NCI-H2029 treated with DMSO at 0.1 percent for 48 hours (cell line): Measurements from ENCODE around the gene NRF1.
"Not testable (repeated sequence)": the region's sequence is repeated elsewhere in the genome, so short reads cannot be mapped to it uniquely, and the experiment has no call there.

ENCODE experiments used
- DNase-seq: peaks from one replicate; lab custom pipeline; 2025; lab: John Stamatoyannopoulos, UW

The NRF1 gene

GRCh38 chr7:129611246-129612111 lies at the start of gene NRF1:
TSS of gene NRF1 (plus strand) at chr7:129611720. CDS start at chr7:129657352, 45,632 bp downstream.
- DNase-seq, result peak; percentile 50

- not testable (repeated sequence) for DNase-seq
Observed at GRCh38 chr7:129566323-129566722, 45.2 kb upstream of the NRF1 start.

- DNase-seq, result no peak
Observed at GRCh38 chr7:129567377-129567776, 44.1 kb upstream of the NRF1 start.

- DNase-seq, result no peak
Observed at GRCh38 chr7:129568240-129568639, 43.3 kb upstream of the NRF1 start.

GRCh38 chr7:129569326-129569725 lies 42.2 kb upstream of the NRF1 start:
- DNase-seq, result no peak

- DNase-seq, result no peak
Observed at GRCh38 chr7:129569811-129570215, 41.7 kb upstream of the NRF1 start.

- DNase-seq, result no peak
Observed at GRCh38 chr7:129571201-129571600, 40.3 kb upstream of the NRF1 start.

GRCh38 chr7:129572205-129572604 lies 39.3 kb upstream of the NRF1 start:
- no peak for DNase-seq

- DNase-seq, result no peak
Observed at GRCh38 chr7:129574487-129574886, 37.0 kb upstream of the NRF1 start.

GRCh38 chr7:129575699-129576098 lies 35.8 kb upstream of the NRF1 start:
- no peak for DNase-seq

- no peak for DNase-seq
Observed at GRCh38 chr7:129576138-129576537, 35.4 kb upstream of the NRF1 start.

GRCh38 chr7:129578829-129579228 lies 32.7 kb upstream of the NRF1 start:
- no peak for DNase-seq

GRCh38 chr7:129586179-129586578 lies 25.3 kb upstream of the NRF1 start:
- not testable (repeated sequence) for DNase-seq

- DNase-seq, result no peak
Observed at GRCh38 chr7:129588268-129588667, 23.3 kb upstream of the NRF1 start.

GRCh38 chr7:129591868-129592267 lies 19.7 kb upstream of the NRF1 start:
- no peak for DNase-seq

- DNase-seq, result not testable (repeated sequence)
Observed at GRCh38 chr7:129596386-129596785, 15.1 kb upstream of the NRF1 start.

GRCh38 chr7:129597672-129598071 lies 13.8 kb upstream of the NRF1 start:
- no peak for DNase-seq

GRCh38 chr7:129599174-129599573 lies 12.3 kb upstream of the NRF1 start:
- DNase-seq, result no peak

- not testable (repeated sequence) for DNase-seq
Observed at GRCh38 chr7:129603594-129603993, 7.9 kb upstream of the NRF1 start.

GRCh38 chr7:129604021-129604420 lies 7.5 kb upstream of the NRF1 start:
- DNase-seq, result not testable (repeated sequence)

GRCh38 chr7:129604713-129605437 lies 6.6 kb upstream of the NRF1 start:
- no peak for DNase-seq

GRCh38 chr7:129605960-129606614 lies 5.4 kb upstream of the NRF1 start:
- no peak for DNase-seq

GRCh38 chr7:129606803-129607202 lies 4.7 kb upstream of the NRF1 start:
- no peak for DNase-seq
